Neural cell (in vitro differentiated cells): ENCODE results near the gene ETV6.

ENCODE experiments used
- EZH2 ChIP-seq: fragments of 200-600, 300-800 bp; shearing (Covaris generic), sonication (generic); IDR thresholded peaks from 2 replicates; pipeline ENCODE4 v1.6.1; 2014; ENCODE audit warnings: antibody characterized with exemption, low read length, borderline replicate concordance, mild to moderate bottlenecking; ENCODE audit not compliant: insufficient read depth, poor library complexity, severe bottlenecking
- MXI1 ChIP-seq: fragments of 450-650 bp; conservative IDR thresholded peaks from 2 replicates; pipeline ENCODE4 v1.6.1; 2014; ENCODE audit warnings: antibody characterized with exemption, mild to moderate bottlenecking; ENCODE audit not compliant: poor library complexity, severe bottlenecking
- TF ChIP-seq, protein P1 (sequence below): fragments of 450-650 bp; IDR thresholded peaks from 2 replicates; pipeline ENCODE4 v1.5.1; 2014; ENCODE audit warnings: antibody characterized with exemption, mild to moderate bottlenecking, moderate library complexity; ENCODE audit not compliant: poor library complexity, severe bottlenecking
- TF ChIP-seq, protein P2 (sequence below): IDR thresholded peaks from 2 replicates; pipeline ENCODE4 v1.6.1; 2012; ENCODE audit warnings: borderline replicate concordance

DNA sequence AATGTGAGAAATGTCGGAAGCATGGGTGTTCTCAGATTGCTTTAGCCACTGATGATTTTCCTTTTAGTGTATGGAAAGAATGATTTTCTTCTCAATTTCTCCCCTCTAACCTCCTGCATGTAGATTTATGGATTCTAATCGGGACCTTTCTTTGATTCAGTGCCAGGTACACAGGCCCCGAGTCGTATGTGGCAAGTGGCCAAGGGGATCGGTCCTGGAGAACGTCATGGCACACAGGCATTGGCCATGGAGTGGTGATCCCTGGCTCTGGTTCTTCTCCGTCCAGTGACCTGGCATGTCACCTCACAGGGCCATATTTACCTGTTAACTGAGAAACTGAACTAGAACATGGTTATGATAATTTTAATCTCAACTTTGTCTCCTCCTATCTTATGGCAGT is 58.1 kb downstream of the ETV6 start:
- TF ChIP-seq, protein P1, sequence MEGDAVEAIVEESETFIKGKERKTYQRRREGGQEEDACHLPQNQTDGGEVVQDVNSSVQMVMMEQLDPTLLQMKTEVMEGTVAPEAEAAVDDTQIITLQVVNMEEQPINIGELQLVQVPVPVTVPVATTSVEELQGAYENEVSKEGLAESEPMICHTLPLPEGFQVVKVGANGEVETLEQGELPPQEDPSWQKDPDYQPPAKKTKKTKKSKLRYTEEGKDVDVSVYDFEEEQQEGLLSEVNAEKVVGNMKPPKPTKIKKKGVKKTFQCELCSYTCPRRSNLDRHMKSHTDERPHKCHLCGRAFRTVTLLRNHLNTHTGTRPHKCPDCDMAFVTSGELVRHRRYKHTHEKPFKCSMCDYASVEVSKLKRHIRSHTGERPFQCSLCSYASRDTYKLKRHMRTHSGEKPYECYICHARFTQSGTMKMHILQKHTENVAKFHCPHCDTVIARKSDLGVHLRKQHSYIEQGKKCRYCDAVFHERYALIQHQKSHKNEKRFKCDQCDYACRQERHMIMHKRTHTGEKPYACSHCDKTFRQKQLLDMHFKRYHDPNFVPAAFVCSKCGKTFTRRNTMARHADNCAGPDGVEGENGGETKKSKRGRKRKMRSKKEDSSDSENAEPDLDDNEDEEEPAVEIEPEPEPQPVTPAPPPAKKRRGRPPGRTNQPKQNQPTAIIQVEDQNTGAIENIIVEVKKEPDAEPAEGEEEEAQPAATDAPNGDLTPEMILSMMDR: no peak
- no peak for TF ChIP-seq EZH2
- TF ChIP-seq, protein P2, sequence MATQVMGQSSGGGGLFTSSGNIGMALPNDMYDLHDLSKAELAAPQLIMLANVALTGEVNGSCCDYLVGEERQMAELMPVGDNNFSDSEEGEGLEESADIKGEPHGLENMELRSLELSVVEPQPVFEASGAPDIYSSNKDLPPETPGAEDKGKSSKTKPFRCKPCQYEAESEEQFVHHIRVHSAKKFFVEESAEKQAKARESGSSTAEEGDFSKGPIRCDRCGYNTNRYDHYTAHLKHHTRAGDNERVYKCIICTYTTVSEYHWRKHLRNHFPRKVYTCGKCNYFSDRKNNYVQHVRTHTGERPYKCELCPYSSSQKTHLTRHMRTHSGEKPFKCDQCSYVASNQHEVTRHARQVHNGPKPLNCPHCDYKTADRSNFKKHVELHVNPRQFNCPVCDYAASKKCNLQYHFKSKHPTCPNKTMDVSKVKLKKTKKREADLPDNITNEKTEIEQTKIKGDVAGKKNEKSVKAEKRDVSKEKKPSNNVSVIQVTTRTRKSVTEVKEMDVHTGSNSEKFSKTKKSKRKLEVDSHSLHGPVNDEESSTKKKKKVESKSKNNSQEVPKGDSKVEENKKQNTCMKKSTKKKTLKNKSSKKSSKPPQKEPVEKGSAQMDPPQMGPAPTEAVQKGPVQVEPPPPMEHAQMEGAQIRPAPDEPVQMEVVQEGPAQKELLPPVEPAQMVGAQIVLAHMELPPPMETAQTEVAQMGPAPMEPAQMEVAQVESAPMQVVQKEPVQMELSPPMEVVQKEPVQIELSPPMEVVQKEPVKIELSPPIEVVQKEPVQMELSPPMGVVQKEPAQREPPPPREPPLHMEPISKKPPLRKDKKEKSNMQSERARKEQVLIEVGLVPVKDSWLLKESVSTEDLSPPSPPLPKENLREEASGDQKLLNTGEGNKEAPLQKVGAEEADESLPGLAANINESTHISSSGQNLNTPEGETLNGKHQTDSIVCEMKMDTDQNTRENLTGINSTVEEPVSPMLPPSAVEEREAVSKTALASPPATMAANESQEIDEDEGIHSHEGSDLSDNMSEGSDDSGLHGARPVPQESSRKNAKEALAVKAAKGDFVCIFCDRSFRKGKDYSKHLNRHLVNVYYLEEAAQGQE: no peak
- no peak for TF ChIP-seq MXI1
